HepG2 (cell line): ENCODE data around the gene RNF5. TPM values are rescaled to one million over a fixed set of nuclear protein-coding genes. Genes with fewer than 3 reads are reported as not detected.
A peak's percentile ranks its signal among the peaks of the same experiment; 100 is the strongest.

Experiments
- ADNP ChIP-seq: sonication (generic); formaldehyde crosslinking; IDR thresholded peaks from 2 replicates; pipeline ENCODE4 v1.4.0; 2020; ENCODE audit warnings: missing genetic modification reagents
- ATF1 ChIP-seq: IDR thresholded peaks from 2 replicates; pipeline ENCODE4 v1.6.1; 2016; ENCODE audit warnings: mild to moderate bottlenecking, control low read depth
- CEBPG ChIP-seq: IDR thresholded peaks from 2 replicates; pipeline ENCODE4 v1.6.1; 2016
- GABPA ChIP-seq, 2 experiments: IDR thresholded peaks; 2 replicates each; pipeline ENCODE4 v1.6.1; 2011 to 2016; ENCODE audit warnings: low read depth in 2 of 2, low read length in 1 of 2, missing biosample characterization in 1 of 2, missing genetic modification characterization in 1 of 2
- GFI1 ChIP-seq: sonication (generic); formaldehyde crosslinking; IDR thresholded peaks from 2 replicates; pipeline ENCODE4 v1.5.0; 2020; ENCODE audit warnings: missing genetic modification reagents, mild to moderate bottlenecking, borderline replicate concordance
- IKZF4 ChIP-seq: sonication (generic); formaldehyde crosslinking; IDR thresholded peaks from 2 replicates; pipeline ENCODE4 v1.5.1; 2020; ENCODE audit warnings: borderline replicate concordance, mild to moderate bottlenecking, low read depth, missing genetic modification reagents; ENCODE audit errors: not compliant biosample characterization
- JUND ChIP-seq: sonication (generic); formaldehyde crosslinking; IDR thresholded peaks from 2 replicates; pipeline ENCODE4 v1.8.0; 2022; ENCODE audit warnings: mild to moderate bottlenecking, missing genetic modification reagents
- PAXIP1 ChIP-seq: sonication (generic); formaldehyde crosslinking; conservative IDR thresholded peaks from 2 replicates; pipeline ENCODE4 v1.4.0; 2020; ENCODE audit warnings: mild to moderate bottlenecking, missing genetic modification reagents, moderate library complexity
- RAD51 ChIP-seq: fragments of 450-650 bp; IDR thresholded peaks from 2 replicates; pipeline ENCODE4 v1.6.1; 2016; ENCODE audit warnings: borderline replicate concordance
- RARA ChIP-seq: IDR thresholded peaks from 2 replicates; pipeline ENCODE4 v1.6.1; 2016; ENCODE audit warnings: missing genetic modification reagents, missing compliant biosample characterization
- RBAK ChIP-seq: sonication (generic); formaldehyde crosslinking; IDR thresholded peaks from 2 replicates; pipeline ENCODE4 v1.5.1; 2020; ENCODE audit warnings: mild to moderate bottlenecking, missing genetic modification reagents
- RBFOX2 ChIP-seq: fragments of 200-400 bp; formaldehyde crosslinking; IDR thresholded peaks from 2 replicates; pipeline ENCODE4 v1.6.1; 2017; ENCODE audit warnings: low read depth, mild to moderate bottlenecking, low read length
- RXRB ChIP-seq: IDR thresholded peaks from 2 replicates; pipeline ENCODE4 v1.6.1; 2016; ENCODE audit warnings: borderline replicate concordance, missing genetic modification reagents, missing compliant biosample characterization
- SIN3A ChIP-seq: IDR thresholded peaks from 2 replicates; pipeline ENCODE4 v1.6.1; 2011; ENCODE audit warnings: low read depth, mild to moderate bottlenecking, control low read depth, low read length, borderline replicate concordance
- SMYD3 ChIP-seq: sonication (generic); formaldehyde crosslinking; IDR thresholded peaks from 2 replicates; pipeline ENCODE4 v1.8.1; 2023; ENCODE audit warnings: mild to moderate bottlenecking, missing genetic modification reagents
- YEATS4 ChIP-seq: sonication (generic); formaldehyde crosslinking; IDR thresholded peaks from 2 replicates; pipeline ENCODE4 v1.4.0; 2020; ENCODE audit warnings: missing genetic modification reagents, borderline replicate concordance
- ZNF230 ChIP-seq: sonication (generic); formaldehyde crosslinking; IDR thresholded peaks from 2 replicates; pipeline ENCODE4 v1.4.0; 2020; ENCODE audit warnings: mild to moderate bottlenecking, missing genetic modification reagents
- ZNF501 ChIP-seq: sonication (generic); formaldehyde crosslinking; IDR thresholded peaks from 2 replicates; pipeline ENCODE4 v1.5.1; 2020; ENCODE audit warnings: mild to moderate bottlenecking, moderate library complexity, missing genetic modification reagents
- ZNF556 ChIP-seq: sonication (generic); formaldehyde crosslinking; IDR thresholded peaks from 2 replicates; pipeline ENCODE4 v1.4.0; 2020; ENCODE audit warnings: mild to moderate bottlenecking, missing genetic modification reagents, borderline replicate concordance
- ZNF564 ChIP-seq: sonication (generic); formaldehyde crosslinking; IDR thresholded peaks from 2 replicates; pipeline ENCODE4 v1.8.1; 2023; ENCODE audit warnings: mild to moderate bottlenecking, missing genetic modification reagents
- polyA plus RNA-seq, 8 experiments: library from polyadenylated mRNA; depleted of rRNA in 3 of 8; stranded (reverse) in 7 of 8; unstranded in 1 of 8; fragments of >200 nt; fragmentation: Illumina TruSeq in 4 of 8; extraction: Trizol in 4 of 8; gene quantifications; 2 replicates each; pipeline versions ENCODE4 v1.2.1 to v1.2.3, GENCODE V29; 2011 to 2016; ENCODE audit warnings: low read depth in 4 of 8, missing spikeins in 1 of 8, mixed read lengths in 1 of 8; ENCODE audit not compliant: insufficient read depth in 1 of 8
- total RNA-seq, 5 experiments: library from RNA; depleted of rRNA; stranded (reverse); fragments of >200 nt; fragmentation: Illumina TruSeq; extraction: Trizol; gene quantifications; 2 replicates each; pipeline ENCODE4 v1.2.3, GENCODE V29; 2016; ENCODE audit warnings: low read depth in 1 of 5
- TF ChIP-seq, protein P1 (sequence below): fragments of 450-650 bp; IDR thresholded peaks from 2 replicates; pipeline ENCODE4 v1.6.1; 2016
- TF ChIP-seq, protein P2 (sequence below): sonication (generic); formaldehyde crosslinking; IDR thresholded peaks from 2 replicates; pipeline ENCODE4 v1.5.0; 2020; ENCODE audit warnings: missing genetic modification reagents
- TF ChIP-seq, protein P3 (sequence below): sonication (generic); formaldehyde crosslinking; IDR thresholded peaks from 2 replicates; pipeline ENCODE4 v1.4.0; 2020; ENCODE audit warnings: missing genetic modification reagents

Gene RNF5
- total and polyA plus RNA-seq, 2 of the 13 experiments (the other 11 are each of a cell fraction or from before 2014, with no cell fraction given), result 98.0 to 131 TPM

DNA sequence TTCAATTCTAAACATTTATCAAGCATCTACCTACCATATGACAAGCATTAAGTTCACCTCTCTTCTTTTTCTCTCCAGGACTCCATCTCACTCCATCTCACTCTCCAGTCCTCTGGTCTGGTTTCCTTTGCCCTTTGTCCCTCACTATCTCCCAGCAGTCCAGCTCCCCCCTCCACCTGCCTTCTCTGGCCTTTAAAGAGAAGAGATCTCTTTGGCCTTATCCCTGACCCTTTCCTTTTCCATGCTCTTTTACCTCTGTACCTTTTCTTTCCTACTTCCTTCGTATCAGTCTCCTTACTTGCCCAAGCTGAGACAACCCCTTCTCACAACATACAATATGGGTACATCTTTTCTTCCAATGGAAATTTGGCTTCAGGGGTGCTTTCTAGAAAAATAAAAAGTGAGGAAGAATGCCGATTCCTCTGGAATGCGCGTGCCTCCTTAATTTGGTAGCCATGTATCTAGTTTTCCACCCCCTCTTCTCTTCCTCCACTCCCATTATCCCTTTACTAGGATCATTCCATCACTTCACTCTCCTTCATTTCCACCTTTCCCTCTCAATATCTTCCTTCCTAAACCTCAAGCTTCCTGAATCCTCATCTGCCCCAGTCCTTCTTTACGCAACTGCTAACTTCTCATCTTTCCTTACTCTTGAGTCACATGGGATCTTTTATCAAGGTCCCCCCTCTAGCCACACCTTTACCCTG lies 1.6 kb upstream of the RNF5 start (continued):
- no peak for TF ChIP-seq GABPA (IDR thresholded peaks at IDR 0.05; ENCODE audit: low read depth, low read length)
- 0 out of 2 replicates have a peak, but pooled peaks have one; percentile 3 for TF ChIP-seq GABPA (CRISPR knock-in tag; IDR thresholded peaks at IDR 0.05; ENCODE audit: low read depth)
- TF ChIP-seq RBAK, result no peak
- TF ChIP-seq JUND (CRISPR knock-in tag), result no peak
- TF ChIP-seq RXRB (CRISPR knock-in tag), result peak; percentile 7; the same call in 1 of the 2 replicates
- peak; percentile 3; the same call in 1 of the 2 replicates for TF ChIP-seq RBFOX2
- 0 out of 2 replicates have a peak, but pooled peaks have one; percentile 50 for TF ChIP-seq PAXIP1 (CRISPR knock-in tag)
- TF ChIP-seq GFI1 (CRISPR knock-in tag), result 0 out of 2 replicates have a peak, but pooled peaks have one; percentile 4
- TF ChIP-seq IKZF4 (CRISPR knock-in tag), result peak; percentile 13
- 0 out of 2 replicates have a peak, but pooled peaks have one; percentile 56 for TF ChIP-seq CEBPG (CRISPR knock-in tag)
- 0 out of 2 replicates have a peak, but pooled peaks have one; percentile 2 for TF ChIP-seq ZNF556
- 0 out of 2 replicates have a peak, but pooled peaks have one; percentile 3 for TF ChIP-seq ZNF230 (CRISPR knock-in tag)
- TF ChIP-seq RAD51, result 0 out of 2 replicates have a peak, but pooled peaks have one; percentile 15
- no peak for TF ChIP-seq SMYD3
- TF ChIP-seq, protein P1, sequence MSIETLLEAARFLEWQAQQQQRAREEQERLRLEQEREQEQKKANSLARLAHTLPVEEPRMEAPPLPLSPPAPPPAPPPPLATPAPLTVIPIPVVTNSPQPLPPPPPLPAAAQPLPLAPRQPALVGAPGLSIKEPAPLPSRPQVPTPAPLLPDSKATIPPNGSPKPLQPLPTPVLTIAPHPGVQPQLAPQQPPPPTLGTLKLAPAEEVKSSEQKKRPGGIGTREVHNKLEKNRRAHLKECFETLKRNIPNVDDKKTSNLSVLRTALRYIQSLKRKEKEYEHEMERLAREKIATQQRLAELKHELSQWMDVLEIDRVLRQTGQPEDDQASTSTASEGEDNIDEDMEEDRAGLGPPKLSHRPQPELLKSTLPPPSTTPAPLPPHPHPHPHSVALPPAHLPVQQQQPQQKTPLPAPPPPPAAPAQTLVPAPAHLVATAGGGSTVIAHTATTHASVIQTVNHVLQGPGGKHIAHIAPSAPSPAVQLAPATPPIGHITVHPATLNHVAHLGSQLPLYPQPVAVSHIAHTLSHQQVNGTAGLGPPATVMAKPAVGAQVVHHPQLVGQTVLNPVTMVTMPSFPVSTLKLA, result no peak
- 0 out of 2 replicates have a peak, but pooled peaks have one; percentile 26 for TF ChIP-seq YEATS4 (CRISPR knock-in tag)
- TF ChIP-seq ATF1, result peak; percentile 10; the same call in 1 of the 2 replicates
- 0 out of 2 replicates have a peak, but pooled peaks have one; percentile 12 for TF ChIP-seq ZNF564 (CRISPR knock-in tag)
- TF ChIP-seq ADNP, result no peak
- no peak for TF ChIP-seq ZNF501 (CRISPR knock-in tag)
- TF ChIP-seq, protein P2, sequence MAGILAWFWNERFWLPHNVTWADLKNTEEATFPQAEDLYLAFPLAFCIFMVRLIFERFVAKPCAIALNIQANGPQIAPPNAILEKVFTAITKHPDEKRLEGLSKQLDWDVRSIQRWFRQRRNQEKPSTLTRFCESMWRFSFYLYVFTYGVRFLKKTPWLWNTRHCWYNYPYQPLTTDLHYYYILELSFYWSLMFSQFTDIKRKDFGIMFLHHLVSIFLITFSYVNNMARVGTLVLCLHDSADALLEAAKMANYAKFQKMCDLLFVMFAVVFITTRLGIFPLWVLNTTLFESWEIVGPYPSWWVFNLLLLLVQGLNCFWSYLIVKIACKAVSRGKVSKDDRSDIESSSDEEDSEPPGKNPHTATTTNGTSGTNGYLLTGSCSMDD (CRISPR knock-in tag), result no peak
- 0 out of 2 replicates have a peak, but pooled peaks have one; percentile 31 for TF ChIP-seq SIN3A
- TF ChIP-seq RARA (CRISPR knock-in tag), result peak; percentile 5; the same call in 1 of the 2 replicates
- TF ChIP-seq, protein P3, sequence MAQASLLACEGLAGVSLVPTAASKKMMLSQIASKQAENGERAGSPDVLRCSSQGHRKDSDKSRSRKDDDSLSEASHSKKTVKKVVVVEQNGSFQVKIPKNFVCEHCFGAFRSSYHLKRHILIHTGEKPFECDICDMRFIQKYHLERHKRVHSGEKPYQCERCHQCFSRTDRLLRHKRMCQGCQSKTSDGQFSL (CRISPR knock-in tag), result 0 out of 2 replicates have a peak, but pooled peaks have one; percentile 14
